Neutrophil (primary cell): ENCODE results near the gene MGMT.

Experiments used
- H3K27ac ChIP-seq: fragments of 200-600 bp; sonication (generic); 2 replicates; pipeline ENCODE4 v1.5.1; 2016; ENCODE audit warnings: mild to moderate bottlenecking, moderate library complexity
- H3K27me3 ChIP-seq: fragments of 200-600 bp; sonication (generic); 2 replicates; pipeline ENCODE4 v1.6.0; 2016; ENCODE audit warnings: mild to moderate bottlenecking
- H3K36me3 ChIP-seq: fragments of 200-600 bp; sonication (generic); 2 replicates; pipeline ENCODE4 v1.5.1; 2017
- H3K4me1 ChIP-seq, 2 experiments: fragments of 200-600 bp in 1 of 2; sonication (generic) in 1 of 2; 1 replicate in 1 of 2; 2 replicates in 1 of 2; pipeline versions ENCODE4 v1.5.1 to v1.6.1; 2013 to 2016; ENCODE audit warnings: low read depth in 1 of 2, low read length in 1 of 2, mild to moderate bottlenecking in 1 of 2, moderate library complexity in 1 of 2; ENCODE audit not compliant: control insufficient read depth in 1 of 2, insufficient read depth in 1 of 2
- H3K4me3 ChIP-seq, 2 experiments: fragments of 200-600 bp in 1 of 2; sonication (generic) in 1 of 2; 1 replicate in 1 of 2; 2 replicates in 1 of 2; pipeline ENCODE4 v1.5.1; 2013 to 2016; ENCODE audit warnings: low read depth in 1 of 2, low read length in 1 of 2, mild to moderate bottlenecking in 1 of 2, moderate library complexity in 1 of 2
- H3K9me3 ChIP-seq: fragments of 200-600 bp; sonication (generic); 2 replicates; pipeline ENCODE4 v1.5.1; 2016
- TF ChIP-seq, protein P1 (sequence below): fragments of 200-600 bp; sonication (generic); IDR thresholded peaks from 2 replicates; pipeline ENCODE4 v1.5.1; 2016; ENCODE audit warnings: antibody characterized with exemption

Gene MGMT

DNA sequence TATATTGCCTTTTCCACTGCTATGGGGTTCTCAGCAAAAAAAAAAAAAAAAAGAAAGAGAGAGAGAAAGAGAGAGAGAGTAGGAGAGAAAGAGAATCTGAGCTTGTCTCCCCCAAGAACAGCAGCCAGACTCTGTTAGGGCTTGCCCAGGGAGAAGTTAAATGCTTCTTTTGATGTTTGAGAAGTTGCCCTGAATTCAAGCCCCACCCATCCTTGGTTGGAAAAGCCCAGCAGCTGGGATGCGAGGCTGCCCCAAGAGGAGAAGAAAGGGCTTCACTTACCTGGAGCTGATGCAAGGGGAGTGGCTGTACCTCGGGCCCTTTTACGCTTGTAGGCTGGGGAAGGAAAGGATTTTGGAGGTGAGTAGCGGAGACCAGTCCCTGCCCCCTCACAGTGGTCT, 20.9 kb upstream of the MGMT start:
- H3K4me1 ChIP-seq: no peaks in the 10 kb centered on the region
- TF ChIP-seq, protein P1, sequence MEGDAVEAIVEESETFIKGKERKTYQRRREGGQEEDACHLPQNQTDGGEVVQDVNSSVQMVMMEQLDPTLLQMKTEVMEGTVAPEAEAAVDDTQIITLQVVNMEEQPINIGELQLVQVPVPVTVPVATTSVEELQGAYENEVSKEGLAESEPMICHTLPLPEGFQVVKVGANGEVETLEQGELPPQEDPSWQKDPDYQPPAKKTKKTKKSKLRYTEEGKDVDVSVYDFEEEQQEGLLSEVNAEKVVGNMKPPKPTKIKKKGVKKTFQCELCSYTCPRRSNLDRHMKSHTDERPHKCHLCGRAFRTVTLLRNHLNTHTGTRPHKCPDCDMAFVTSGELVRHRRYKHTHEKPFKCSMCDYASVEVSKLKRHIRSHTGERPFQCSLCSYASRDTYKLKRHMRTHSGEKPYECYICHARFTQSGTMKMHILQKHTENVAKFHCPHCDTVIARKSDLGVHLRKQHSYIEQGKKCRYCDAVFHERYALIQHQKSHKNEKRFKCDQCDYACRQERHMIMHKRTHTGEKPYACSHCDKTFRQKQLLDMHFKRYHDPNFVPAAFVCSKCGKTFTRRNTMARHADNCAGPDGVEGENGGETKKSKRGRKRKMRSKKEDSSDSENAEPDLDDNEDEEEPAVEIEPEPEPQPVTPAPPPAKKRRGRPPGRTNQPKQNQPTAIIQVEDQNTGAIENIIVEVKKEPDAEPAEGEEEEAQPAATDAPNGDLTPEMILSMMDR: no peak
- no peak overlapping the region for H3K27ac ChIP-seq
- no peaks in the 10 kb centered on the region for H3K9me3 ChIP-seq
- H3K4me3 ChIP-seq: no peak overlapping the region
- no peaks in the 10 kb centered on the region for H3K27me3 ChIP-seq
- no peaks in the 10 kb centered on the region for H3K36me3 ChIP-seq

DNA sequence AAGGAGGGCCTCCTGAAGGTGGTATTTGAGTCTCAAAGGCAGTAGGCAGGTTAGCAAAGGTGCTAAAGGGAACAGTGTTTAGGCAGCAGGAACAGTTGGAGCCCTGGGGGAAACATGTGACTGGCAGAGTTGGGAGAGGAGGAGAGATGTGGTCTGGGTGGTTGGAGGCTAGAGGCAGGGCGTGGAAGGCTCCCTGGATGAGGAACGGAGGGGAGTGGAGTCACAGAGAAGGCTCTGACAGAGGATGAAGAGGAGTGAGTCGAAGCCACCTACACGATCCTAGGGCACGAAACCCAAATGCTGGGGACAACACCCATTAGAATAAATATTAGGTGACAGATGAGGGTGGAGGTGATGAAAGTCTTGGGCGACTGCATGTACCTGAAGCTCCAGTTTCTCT, 19.6 kb upstream of the MGMT start:
- H3K36me3 ChIP-seq: no peaks in the 10 kb centered on the region
- no peaks in the 10 kb centered on the region for H3K9me3 ChIP-seq
- H3K27ac ChIP-seq: no peak overlapping the region
- no peaks in the 10 kb centered on the region for H3K4me1 ChIP-seq
- no peaks in the 10 kb centered on the region for H3K27me3 ChIP-seq
- TF ChIP-seq, protein P1: no peak
- H3K4me3 ChIP-seq: no peak overlapping the region

DNA sequence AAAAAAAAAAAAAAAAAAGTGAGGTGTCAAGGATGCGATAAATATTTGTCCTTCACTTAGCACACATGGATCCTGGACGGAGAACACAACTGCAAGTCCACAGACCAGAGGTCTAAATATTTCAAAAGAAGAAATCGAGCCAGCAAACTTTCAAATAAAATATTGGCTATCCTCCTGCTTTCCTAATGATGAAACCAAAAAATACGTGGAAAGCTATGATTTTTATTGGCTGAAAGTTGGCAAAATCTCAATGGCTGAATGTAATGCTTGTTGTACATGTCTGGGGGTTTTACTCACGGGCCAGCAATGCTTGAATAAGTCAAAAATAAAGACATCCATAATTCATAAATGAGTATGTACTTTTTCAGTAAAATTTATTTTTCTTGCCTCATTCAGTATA, 19.0 kb upstream of the MGMT start:
- H3K36me3 ChIP-seq: no peaks in the 10 kb centered on the region
- no peaks in the 10 kb centered on the region for H3K4me1 ChIP-seq

DNA sequence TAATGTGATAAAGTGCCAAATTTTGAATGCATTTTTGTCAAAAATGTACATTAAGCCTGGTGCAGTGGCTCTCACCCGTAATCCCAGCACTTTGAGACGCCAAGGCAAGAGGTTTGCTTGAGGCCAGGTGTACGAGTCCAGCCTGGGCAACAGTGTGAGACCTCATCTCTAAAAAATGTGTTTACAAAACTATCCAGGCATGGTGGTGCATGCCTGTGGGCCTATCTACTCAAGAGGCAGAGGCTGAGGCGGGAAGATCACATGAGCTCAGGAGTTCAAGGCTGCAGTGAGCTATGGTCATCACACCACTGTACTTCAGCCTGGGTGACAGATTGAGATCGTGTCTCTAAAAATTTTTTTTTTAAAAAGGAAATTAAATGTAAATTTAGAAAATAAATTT, 18.5 kb upstream of the MGMT start:
- Histone ChIP-seq H3K27ac (no peak overlapping the region), H3K4me3 (no peak overlapping the region), H3K36me3 (no peaks in the 10 kb centered on the region), H3K4me1 (no peaks in the 10 kb centered on the region), H3K27me3 (no peaks in the 10 kb centered on the region), H3K9me3 (no peaks in the 10 kb centered on the region)
- TF ChIP-seq, protein P1: no peak

More for the DNA sequence above, 19.0 kb upstream of the MGMT start:
- H3K27me3 ChIP-seq: no peaks in the 10 kb centered on the region
- no peak overlapping the region for H3K27ac ChIP-seq
- no peaks in the 10 kb centered on the region for H3K9me3 ChIP-seq
- TF ChIP-seq, protein P1: no peak
- no peak overlapping the region for H3K4me3 ChIP-seq

DNA sequence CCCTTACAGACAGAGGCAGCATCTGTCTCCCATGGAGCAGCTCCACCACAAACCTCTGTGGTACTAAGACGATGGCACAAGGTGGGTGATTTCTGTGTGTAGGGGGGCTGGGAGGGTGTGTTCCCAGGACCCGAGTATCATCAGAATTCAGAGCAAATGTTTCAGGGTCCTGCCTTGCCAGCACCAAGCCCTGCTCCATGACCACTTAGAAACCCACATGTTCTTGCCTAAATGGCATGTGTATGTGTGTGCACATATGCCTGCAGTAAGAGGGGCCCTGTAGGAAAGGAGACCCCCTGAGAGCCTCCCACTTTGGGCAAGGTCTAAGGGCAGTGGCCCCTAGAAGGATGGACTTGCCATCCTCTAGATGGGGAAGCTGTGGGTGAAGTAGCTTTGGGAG, 17.1 kb upstream of the MGMT start:
- TF ChIP-seq, protein P1: no peak
- no peaks in the 10 kb centered on the region for H3K27me3 ChIP-seq
- H3K4me1 ChIP-seq: no peaks in the 10 kb centered on the region
- H3K4me3 ChIP-seq: no peak overlapping the region
- no peaks in the 10 kb centered on the region for H3K9me3 ChIP-seq
- no peak overlapping the region for H3K27ac ChIP-seq
- no peaks in the 10 kb centered on the region for H3K36me3 ChIP-seq

DNA sequence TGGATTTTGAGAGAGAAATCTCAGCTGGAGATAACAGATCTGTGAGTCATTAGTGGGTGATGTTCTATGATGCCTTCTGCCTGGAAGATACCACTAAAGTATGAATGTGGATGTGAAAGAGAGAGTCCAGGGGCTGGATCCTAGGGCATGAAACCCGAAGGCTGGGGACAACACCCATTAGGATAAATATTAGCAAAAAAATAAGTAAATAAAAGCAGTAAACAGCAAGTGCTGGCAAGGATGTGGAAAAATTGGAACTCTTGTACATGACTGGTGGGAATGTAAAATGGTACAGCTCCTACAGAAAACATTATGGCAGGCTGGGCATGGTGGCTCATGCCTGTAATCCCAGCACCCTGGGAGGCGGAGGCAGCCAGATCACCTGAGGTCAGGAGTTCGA, 16.6 kb upstream of the MGMT start:
- no peaks in the 10 kb centered on the region for H3K9me3 ChIP-seq
- TF ChIP-seq, protein P1: no peak
- no peak overlapping the region for H3K27ac ChIP-seq
- no peak overlapping the region for H3K4me3 ChIP-seq
- no peaks in the 10 kb centered on the region for H3K4me1 ChIP-seq
- no peaks in the 10 kb centered on the region for H3K36me3 ChIP-seq
- H3K27me3 ChIP-seq: peaks cover 2% of the 10 kb centered on the region
